HEK293 (cell line): Measurements from ENCODE around the gene CAPN7.

Experiments
- BCL11B ChIP-seq: fragments of 450-650 bp; formaldehyde crosslinking; IDR thresholded peaks from 2 replicates; pipeline ENCODE4 v1.5.1; 2016; ENCODE audit warnings: low read depth, missing biosample characterization, missing genetic modification characterization
- FEZF1 ChIP-seq: fragments of 450-650 bp; formaldehyde crosslinking; IDR thresholded peaks from 2 replicates; pipeline ENCODE4 v1.5.1; 2016; ENCODE audit warnings: missing biosample characterization, missing genetic modification characterization
- GFI1B ChIP-seq: fragments of 450-650 bp; formaldehyde crosslinking; IDR thresholded peaks from 2 replicates; pipeline ENCODE4 v1.5.1; 2016; ENCODE audit warnings: missing biosample characterization, missing genetic modification characterization
- GLI2 ChIP-seq: fragments of 450-650 bp; formaldehyde crosslinking; IDR thresholded peaks from 2 replicates; pipeline ENCODE4; 2017; ENCODE audit warnings: missing biosample characterization, missing genetic modification characterization, low read depth, borderline replicate concordance
- KLF1 ChIP-seq: fragments of 450-650 bp; formaldehyde crosslinking; IDR thresholded peaks from 2 replicates; pipeline ENCODE4 v1.5.1; 2016; ENCODE audit warnings: missing biosample characterization, missing genetic modification characterization
- KLF10 ChIP-seq: fragments of 450-650 bp; IDR thresholded peaks from 2 replicates; pipeline ENCODE4 v1.5.1; 2018; ENCODE audit warnings: missing biosample characterization, mild to moderate bottlenecking, missing genetic modification characterization
- PRDM1 ChIP-seq: fragments of 450-650 bp; formaldehyde crosslinking; IDR thresholded peaks from 2 replicates; pipeline ENCODE4; 2016; ENCODE audit warnings: missing biosample characterization, missing genetic modification characterization
- REPIN1 ChIP-seq: fragments of 450-650 bp; formaldehyde crosslinking; IDR thresholded peaks from 2 replicates; pipeline ENCODE4 v1.5.1; 2017; ENCODE audit warnings: missing biosample characterization, missing genetic modification characterization, low read depth
- TRIM28 ChIP-seq: IDR thresholded peaks from 2 replicates; pipeline ENCODE4 v1.6.1; 2011; ENCODE audit warnings: low read length, control low read depth, borderline replicate concordance
- ZBTB1 ChIP-seq: fragments of 450-650 bp; formaldehyde crosslinking; IDR thresholded peaks from 2 replicates; pipeline ENCODE4 v1.5.1; 2016; ENCODE audit warnings: missing biosample characterization, missing genetic modification characterization
- ZBTB6 ChIP-seq: fragments of 450-650 bp; formaldehyde crosslinking; IDR thresholded peaks from 2 replicates; pipeline ENCODE4 v1.5.1; 2017; ENCODE audit warnings: missing biosample characterization, missing genetic modification characterization
- ZEB2 ChIP-seq: fragments of 450-650 bp; formaldehyde crosslinking; IDR thresholded peaks from 2 replicates; pipeline ENCODE4 v1.5.1; 2016; ENCODE audit warnings: missing biosample characterization, missing genetic modification characterization
- ZFP3 ChIP-seq: fragments of 450-650 bp; formaldehyde crosslinking; IDR thresholded peaks from 2 replicates; pipeline ENCODE4 v1.5.1; 2016; ENCODE audit warnings: low read depth, missing biosample characterization, missing genetic modification characterization
- ZFP37 ChIP-seq: fragments of 450-650 bp; formaldehyde crosslinking; IDR thresholded peaks from 2 replicates; pipeline ENCODE4 v1.5.1; 2016; ENCODE audit warnings: missing biosample characterization, missing genetic modification characterization
- ZFP69B ChIP-seq: fragments of 450-650 bp; formaldehyde crosslinking; IDR thresholded peaks from 2 replicates; pipeline ENCODE4 v1.5.1; 2016; ENCODE audit warnings: missing biosample characterization, missing genetic modification characterization
- ZNF10 ChIP-seq: fragments of 450-650 bp; formaldehyde crosslinking; IDR thresholded peaks from 2 replicates; pipeline ENCODE4 v1.5.1; 2017; ENCODE audit warnings: missing biosample characterization, missing genetic modification characterization
- ZNF138 ChIP-seq: fragments of 450-650 bp; formaldehyde crosslinking; IDR thresholded peaks from 2 replicates; pipeline ENCODE4 v1.5.1; 2016; ENCODE audit warnings: missing biosample characterization, missing genetic modification characterization, borderline replicate concordance
- ZNF140 ChIP-seq: fragments of 450-650 bp; formaldehyde crosslinking; IDR thresholded peaks from 2 replicates; pipeline ENCODE4 v1.5.1; 2016; ENCODE audit warnings: missing biosample characterization, missing genetic modification characterization
- ZNF157 ChIP-seq: fragments of 450-650 bp; formaldehyde crosslinking; IDR thresholded peaks from 2 replicates; pipeline ENCODE4 v1.5.1; 2016; ENCODE audit warnings: missing biosample characterization, missing genetic modification characterization
- ZNF16 ChIP-seq: fragments of 450-650 bp; formaldehyde crosslinking; IDR thresholded peaks from 2 replicates; pipeline ENCODE4 v1.5.1; 2016; ENCODE audit warnings: low read depth, missing biosample characterization, missing genetic modification characterization
- ZNF169 ChIP-seq: fragments of 450-650 bp; formaldehyde crosslinking; IDR thresholded peaks from 2 replicates; pipeline ENCODE4 v1.5.1; 2016; ENCODE audit warnings: missing biosample characterization, missing genetic modification characterization
- ZNF175 ChIP-seq: fragments of 450-650 bp; formaldehyde crosslinking; IDR thresholded peaks from 2 replicates; pipeline ENCODE4 v1.5.1; 2016; ENCODE audit warnings: missing biosample characterization, missing genetic modification characterization
- ZNF211 ChIP-seq: fragments of 450-650 bp; formaldehyde crosslinking; IDR thresholded peaks from 2 replicates; pipeline ENCODE4 v1.5.1; 2016; ENCODE audit warnings: low read depth, missing biosample characterization, missing genetic modification characterization
- ZNF23 ChIP-seq: fragments of 450-650 bp; formaldehyde crosslinking; IDR thresholded peaks from 2 replicates; pipeline ENCODE4 v1.5.1; 2016; ENCODE audit warnings: missing biosample characterization, missing genetic modification characterization, borderline replicate concordance
- ZNF248 ChIP-seq: fragments of 450-650 bp; formaldehyde crosslinking; IDR thresholded peaks from 2 replicates; pipeline ENCODE4 v1.5.1; 2017; ENCODE audit warnings: missing biosample characterization, missing genetic modification characterization
- ZNF311 ChIP-seq: fragments of 450-650 bp; formaldehyde crosslinking; IDR thresholded peaks from 2 replicates; pipeline ENCODE4 v1.5.1; 2017; ENCODE audit warnings: missing biosample characterization, missing genetic modification characterization, borderline replicate concordance
- ZNF350 ChIP-seq: fragments of 450-650 bp; formaldehyde crosslinking; IDR thresholded peaks from 2 replicates; pipeline ENCODE4 v1.5.0; 2017; ENCODE audit warnings: missing biosample characterization, mild to moderate bottlenecking, missing genetic modification characterization
- ZNF433 ChIP-seq: fragments of 450-650 bp; formaldehyde crosslinking; IDR thresholded peaks from 2 replicates; pipeline ENCODE4 v1.5.1; 2016; ENCODE audit warnings: missing biosample characterization, missing genetic modification characterization, low read depth
- ZNF473 ChIP-seq: fragments of 450-650 bp; formaldehyde crosslinking; IDR thresholded peaks from 2 replicates; pipeline ENCODE4 v1.5.1; 2017; ENCODE audit warnings: missing biosample characterization, missing genetic modification characterization
- ZNF501 ChIP-seq: fragments of 450-650 bp; formaldehyde crosslinking; IDR thresholded peaks from 2 replicates; pipeline ENCODE4 v1.5.1; 2016; ENCODE audit warnings: missing biosample characterization, missing genetic modification characterization
- ZNF514 ChIP-seq: fragments of 450-650 bp; formaldehyde crosslinking; IDR thresholded peaks from 2 replicates; pipeline ENCODE4 v1.5.1; 2016; ENCODE audit warnings: missing biosample characterization, missing genetic modification characterization
- ZNF558 ChIP-seq: fragments of 450-650 bp; formaldehyde crosslinking; IDR thresholded peaks from 2 replicates; pipeline ENCODE4 v1.5.1; 2016; ENCODE audit warnings: missing biosample characterization, missing genetic modification characterization
- ZNF660 ChIP-seq: fragments of 450-650 bp; IDR thresholded peaks from 2 replicates; pipeline ENCODE4 v1.5.1; 2018; ENCODE audit warnings: missing biosample characterization, mild to moderate bottlenecking, missing genetic modification characterization
- ZNF670 ChIP-seq: fragments of 450-650 bp; formaldehyde crosslinking; IDR thresholded peaks from 2 replicates; pipeline ENCODE4 v1.5.1; 2016; ENCODE audit warnings: missing biosample characterization, missing genetic modification characterization, low read depth
- ZNF792 ChIP-seq: fragments of 450-650 bp; formaldehyde crosslinking; IDR thresholded peaks from 2 replicates; pipeline ENCODE4 v1.5.1; 2016; ENCODE audit warnings: missing biosample characterization, missing genetic modification characterization
- ZSCAN30 ChIP-seq: fragments of 450-650 bp; IDR thresholded peaks from 2 replicates; pipeline ENCODE4 v1.5.1; 2018; ENCODE audit warnings: missing biosample characterization, mild to moderate bottlenecking, missing genetic modification characterization, moderate library complexity
- TF ChIP-seq, protein P1 (sequence below): fragments of 450-650 bp; formaldehyde crosslinking; IDR thresholded peaks from 2 replicates; pipeline ENCODE4 v1.5.1; 2016; ENCODE audit warnings: missing biosample characterization, missing genetic modification characterization
- TF ChIP-seq, protein P2 (sequence below): fragments of 450-650 bp; formaldehyde crosslinking; IDR thresholded peaks from 2 replicates; pipeline ENCODE4; 2016; ENCODE audit warnings: missing biosample characterization, missing genetic modification characterization
- TF ChIP-seq, protein P3 (sequence below): fragments of 450-650 bp; formaldehyde crosslinking; IDR thresholded peaks from 2 replicates; pipeline ENCODE4 v1.5.1; 2016; ENCODE audit warnings: missing biosample characterization, missing genetic modification characterization

CAPN7 gene

DNA sequence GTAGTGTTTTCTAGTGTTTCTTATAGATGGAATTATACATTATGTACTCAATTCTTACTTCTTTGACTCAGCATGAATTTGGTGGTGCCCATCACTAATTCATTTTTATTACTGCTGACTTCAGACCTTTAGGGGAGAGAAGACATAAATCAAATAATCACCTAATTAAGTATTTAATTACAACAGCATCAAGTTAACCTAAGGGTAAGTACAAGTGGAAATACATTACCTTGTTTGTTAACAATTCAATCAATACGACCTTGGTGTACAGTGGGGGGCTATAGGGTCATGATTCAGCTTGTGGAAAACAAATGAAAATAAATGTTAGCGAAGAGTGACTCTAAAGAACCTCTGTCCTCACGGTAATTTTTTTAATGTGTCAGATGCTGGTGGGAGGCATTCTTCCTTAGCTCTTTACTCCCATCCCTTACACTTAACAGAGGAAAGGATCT lies 538 bp upstream of the CAPN7 start (continued):
- TF ChIP-seq ZNF138 (tag by site-specific recombination) (no peak), ZNF350 (tag by site-specific recombination) (no peak), ZNF501 (tag by site-specific recombination) (no peak), ZNF211 (tag by site-specific recombination) (no peak), GFI1B (tag by site-specific recombination) (no peak), ZNF157 (tag by site-specific recombination) (no peak), ZNF311 (tag by site-specific recombination) (no peak), ZEB2 (tag by site-specific recombination) (peak; percentile 79; the same call in 1 of the 2 replicates), BCL11B (tag by site-specific recombination) (no peak), ZBTB1 (tag by site-specific recombination) (no peak), KLF10 (tag by site-specific recombination) (no peak), ZNF140 (no peak), ZNF514 (tag by site-specific recombination) (no peak), ZNF558 (tag by site-specific recombination) (no peak), ZFP69B (tag by site-specific recombination) (no peak), KLF1 (tag by site-specific recombination) (no peak), ZNF792 (tag by site-specific recombination) (no peak), ZNF23 (tag by site-specific recombination) (no peak), FEZF1 (no peak), ZNF433 (tag by site-specific recombination) (no peak), ZFP37 (tag by site-specific recombination) (peak; percentile 22; the same call in 1 of the 2 replicates), ZNF16 (no peak), REPIN1 (no peak), ZNF169 (tag by site-specific recombination) (no peak), GLI2 (tag by site-specific recombination) (no peak), ZBTB6 (tag by site-specific recombination) (no peak), ZNF10 (tag by site-specific recombination) (no peak), ZNF175 (tag by site-specific recombination) (no peak), ZNF248 (tag by site-specific recombination) (no peak), TRIM28 (no peak), PRDM1 (tag by site-specific recombination) (no peak), ZNF473 (tag by site-specific recombination) (no peak), ZFP3 (tag by site-specific recombination) (no peak), ZNF660 (tag by site-specific recombination) (no peak), ZSCAN30 (tag by site-specific recombination) (no peak), ZNF670 (tag by site-specific recombination) (no peak)
- TF ChIP-seq, protein P1, sequence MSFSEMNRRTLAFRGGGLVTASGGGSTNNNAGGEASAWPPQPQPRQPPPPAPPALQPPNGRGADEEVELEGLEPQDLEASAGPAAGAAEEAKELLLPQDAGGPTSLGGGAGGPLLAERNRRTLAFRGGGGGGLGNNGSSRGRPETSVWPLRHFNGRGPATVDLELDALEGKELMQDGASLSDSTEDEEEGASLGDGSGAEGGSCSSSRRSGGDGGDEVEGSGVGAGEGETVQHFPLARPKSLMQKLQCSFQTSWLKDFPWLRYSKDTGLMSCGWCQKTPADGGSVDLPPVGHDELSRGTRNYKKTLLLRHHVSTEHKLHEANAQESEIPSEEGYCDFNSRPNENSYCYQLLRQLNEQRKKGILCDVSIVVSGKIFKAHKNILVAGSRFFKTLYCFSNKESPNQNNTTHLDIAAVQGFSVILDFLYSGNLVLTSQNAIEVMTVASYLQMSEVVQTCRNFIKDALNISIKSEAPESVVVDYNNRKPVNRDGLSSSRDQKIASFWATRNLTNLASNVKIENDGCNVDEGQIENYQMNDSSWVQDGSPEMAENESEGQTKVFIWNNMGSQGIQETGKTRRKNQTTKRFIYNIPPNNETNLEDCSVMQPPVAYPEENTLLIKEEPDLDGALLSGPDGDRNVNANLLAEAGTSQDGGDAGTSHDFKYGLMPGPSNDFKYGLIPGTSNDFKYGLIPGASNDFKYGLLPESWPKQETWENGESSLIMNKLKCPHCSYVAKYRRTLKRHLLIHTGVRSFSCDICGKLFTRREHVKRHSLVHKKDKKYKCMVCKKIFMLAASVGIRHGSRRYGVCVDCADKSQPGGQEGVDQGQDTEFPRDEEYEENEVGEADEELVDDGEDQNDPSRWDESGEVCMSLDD = peak; percentile 54; the same call in 1 of the 2 replicates
- TF ChIP-seq, protein P2, sequence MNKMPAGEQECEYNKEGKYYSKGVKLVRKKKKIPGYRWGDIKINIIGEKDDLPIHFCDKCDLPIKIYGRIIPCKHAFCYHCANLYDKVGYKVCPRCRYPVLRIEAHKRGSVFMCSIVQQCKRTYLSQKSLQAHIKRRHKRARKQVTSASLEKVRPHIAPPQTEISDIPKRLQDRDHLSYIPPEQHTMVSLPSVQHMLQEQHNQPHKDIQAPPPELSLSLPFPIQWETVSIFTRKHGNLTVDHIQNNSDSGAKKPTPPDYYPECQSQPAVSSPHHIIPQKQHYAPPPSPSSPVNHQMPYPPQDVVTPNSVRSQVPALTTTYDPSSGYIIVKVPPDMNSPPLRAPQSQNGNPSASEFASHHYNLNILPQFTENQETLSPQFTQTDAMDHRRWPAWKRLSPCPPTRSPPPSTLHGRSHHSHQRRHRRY = no peak
- TF ChIP-seq, protein P3, sequence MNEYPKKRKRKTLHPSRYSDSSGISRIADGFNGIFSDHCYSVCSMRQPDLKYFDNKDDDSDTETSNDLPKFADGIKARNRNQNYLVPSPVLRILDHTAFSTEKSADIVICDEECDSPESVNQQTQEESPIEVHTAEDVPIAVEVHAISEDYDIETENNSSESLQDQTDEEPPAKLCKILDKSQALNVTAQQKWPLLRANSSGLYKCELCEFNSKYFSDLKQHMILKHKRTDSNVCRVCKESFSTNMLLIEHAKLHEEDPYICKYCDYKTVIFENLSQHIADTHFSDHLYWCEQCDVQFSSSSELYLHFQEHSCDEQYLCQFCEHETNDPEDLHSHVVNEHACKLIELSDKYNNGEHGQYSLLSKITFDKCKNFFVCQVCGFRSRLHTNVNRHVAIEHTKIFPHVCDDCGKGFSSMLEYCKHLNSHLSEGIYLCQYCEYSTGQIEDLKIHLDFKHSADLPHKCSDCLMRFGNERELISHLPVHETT = 0 out of 2 replicates have a peak, but pooled peaks have one; percentile 14
